GM23248 (cell line): ENCODE data around the gene TNIK. TPM values are rescaled to one million over a fixed set of nuclear protein-coding genes. Genes with fewer than 3 reads are reported as not detected.

Source experiments
- DNase-seq: peaks from one replicate; pipeline ENCODE4 v3.0.0-alpha.2; 2015
- H2AFZ ChIP-seq: fragments of 200-600 bp; sonication (generic); 2 replicates; pipeline ENCODE4 v1.6.1; 2016; ENCODE audit warnings: antibody characterized with exemption
- H3F3A ChIP-seq: fragments of 200-600 bp; sonication (generic); 2 replicates; pipeline ENCODE4 v1.6.1; 2016; ENCODE audit warnings: mild to moderate bottlenecking, antibody characterized with exemption, mixed run types; ENCODE audit not compliant: insufficient read depth
- H3K27ac ChIP-seq: fragments of 200-600 bp; sonication (generic); 2 replicates; pipeline ENCODE4 v1.5.1; 2016; ENCODE audit warnings: mild to moderate bottlenecking
- H3K27me3 ChIP-seq: fragments of 200-600 bp; sonication (generic); replicated peaks from 2 replicates; pipeline ENCODE4 v1.6.1; 2016; ENCODE audit warnings: mild to moderate bottlenecking; ENCODE audit not compliant: insufficient read depth
- H3K36me3 ChIP-seq: fragments of 200-600 bp; sonication (generic); 2 replicates; pipeline ENCODE4 v1.6.1; 2016; ENCODE audit warnings: low read depth, mild to moderate bottlenecking
- H3K4me1 ChIP-seq: fragments of 200-600 bp; sonication (generic); 2 replicates; pipeline ENCODE4 v1.6.1; 2016; ENCODE audit warnings: mild to moderate bottlenecking; ENCODE audit not compliant: insufficient read depth
- H3K4me2 ChIP-seq: fragments of 200-600 bp; sonication (generic); one replicate; pipeline ENCODE4 v1.6.1; 2016; ENCODE audit warnings: mild to moderate bottlenecking; ENCODE audit not compliant: unreplicated experiment
- H3K4me3 ChIP-seq: fragments of 200-600 bp; sonication (generic); 2 replicates; pipeline ENCODE4 v1.5.1; 2016; ENCODE audit warnings: mild to moderate bottlenecking
- H3K79me2 ChIP-seq: fragments of 200-600 bp; sonication (generic); 2 replicates; pipeline ENCODE4 v1.6.1; 2016; ENCODE audit warnings: mild to moderate bottlenecking; ENCODE audit not compliant: insufficient read depth
- H3K9ac ChIP-seq: fragments of 200-600 bp; sonication (generic); 2 replicates; pipeline ENCODE4 v1.6.1; 2016; ENCODE audit warnings: mild to moderate bottlenecking
- H3K9me2 ChIP-seq: fragments of 200-600 bp; sonication (generic); 2 replicates; pipeline ENCODE4 v1.6.1; 2016; ENCODE audit warnings: mixed run types, mild to moderate bottlenecking, moderate library complexity; ENCODE audit not compliant: insufficient read depth
- H3K9me3 ChIP-seq: fragments of 200-600 bp; sonication (generic); one replicate; pipeline ENCODE4 v1.6.1; 2017; ENCODE audit warnings: low read depth
- H4K20me1 ChIP-seq: fragments of 200-600 bp; sonication (generic); 2 replicates; pipeline ENCODE4 v1.6.0; 2016; ENCODE audit not compliant: insufficient read depth
- EZH2 ChIP-seq: fragments of 200-600 bp; sonication (generic); IDR thresholded peaks from 2 replicates; pipeline ENCODE4 v1.6.1; 2018; ENCODE audit warnings: antibody characterized with exemption, mild to moderate bottlenecking; ENCODE audit not compliant: insufficient read depth, poor library complexity, severe bottlenecking
- EZH2phosphoT487 ChIP-seq: fragments of 200-600 bp; sonication (generic); IDR thresholded peaks from 2 replicates; pipeline ENCODE4 v1.6.1; 2018; ENCODE audit warnings: antibody characterized with exemption, moderate library complexity, mild to moderate bottlenecking, low read depth; ENCODE audit not compliant: insufficient read depth
- WGBS, 2 experiments: methylation state at CpG; one replicate each; pipeline ENCODE4 v1.1.6; 2015 to 2017; ENCODE audit warnings: low lambda C conversion rate in 2 of 2, low coverage in 1 of 2; ENCODE audit errors: missing lambda C conversion rate in 2 of 2; 5-methylcytosine and 5-hydroxymethylcytosine counted together
- in situ Hi-C: fragments of 300-500 bp; cut with MboI; formaldehyde crosslinking; loops from 2 replicates; pipeline ENCODE4 v1.15.0; 2020
- polyA plus RNA-seq: library from polyadenylated mRNA; unstranded; fragments of >200 nt; fragmentation: Nextera tagmentation; extraction: Ambion mirVana; gene quantifications from 2 replicates; pipeline ENCODE4 v1.2.1, GENCODE V29; 2016
- total RNA-seq: library from RNA; depleted of rRNA; stranded (reverse); fragments of >200 nt; shearing (Covaris generic); gene quantifications from 2 replicates; pipeline ENCODE4 v1.2.3, GENCODE V29; 2014

TNIK gene
- total and polyA plus RNA-seq, 2 experiments from 2014 or later = 0.80 to 2.3 TPM

DNA sequence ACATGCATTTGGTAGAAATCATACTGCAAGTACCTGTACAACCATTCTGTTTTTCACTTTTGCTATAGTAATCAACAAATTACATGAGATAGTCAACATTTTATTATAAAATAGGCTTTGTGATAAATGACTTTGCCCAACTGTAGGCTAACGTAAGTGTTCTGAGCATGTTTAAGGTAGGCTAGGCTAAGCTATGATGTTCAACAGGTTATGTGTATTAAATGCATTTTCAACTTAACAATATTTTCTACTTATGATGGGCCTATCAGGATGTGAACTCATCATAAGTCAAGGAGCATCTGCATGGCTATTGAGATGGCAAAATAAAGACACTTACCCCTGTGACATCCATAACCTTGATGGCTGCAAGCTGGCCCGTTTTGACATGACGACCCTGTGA, 232.4 kb downstream of the TNIK start:
- no peak overlapping the region for H3K4me3 ChIP-seq
- TF ChIP-seq EZH2phosphoT487 (no peak), EZH2 (no peak)
- H2AFZ ChIP-seq = no peak overlapping the region
- 95 to 99% methylated on average over 3 of the region's 3 CpGs for WGBS, 2 experiments
- H3K27me3 ChIP-seq = no peaks in the 10 kb centered on the region
- H3K36me3 ChIP-seq = no peaks in the 10 kb centered on the region
- H3K27ac ChIP-seq = no peak overlapping the region
- H3K9ac ChIP-seq = no peak overlapping the region
- in situ Hi-C loops = no loop called here
- no peak overlapping the region for H3K4me2 ChIP-seq
- no peak for DNase-seq
- no peaks in the 10 kb centered on the region for H3K79me2 ChIP-seq
- H3K4me1 ChIP-seq = no peaks in the 10 kb centered on the region
- no peaks in the 10 kb centered on the region for H4K20me1 ChIP-seq
- H3K9me2 ChIP-seq = no peaks in the 10 kb centered on the region
- no peaks in the 10 kb centered on the region for H3F3A ChIP-seq
- H3K9me3 ChIP-seq = no peaks in the 10 kb centered on the region

DNA sequence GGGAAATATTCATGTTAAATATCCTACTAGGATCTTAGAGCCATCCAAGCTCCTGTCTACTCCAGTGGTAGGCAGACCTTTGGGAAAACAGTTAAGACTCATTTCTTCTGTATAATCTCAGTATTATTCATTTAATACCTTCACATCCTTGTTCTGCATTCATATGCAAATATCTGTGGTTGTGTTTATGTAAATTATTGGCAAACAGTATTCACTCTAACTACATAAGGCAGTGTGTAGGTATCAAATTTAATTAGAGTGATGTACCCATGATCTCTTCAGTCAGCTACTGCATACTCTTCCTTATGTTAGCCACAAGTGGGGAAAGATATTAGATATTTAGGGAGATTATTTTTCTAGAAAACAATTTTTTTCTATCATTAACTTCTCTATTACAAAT, 232.8 kb downstream of the TNIK start:
- H3K27me3 ChIP-seq = no peaks in the 10 kb centered on the region
- no peaks in the 10 kb centered on the region for H3F3A ChIP-seq
- no peak overlapping the region for H3K4me2 ChIP-seq
- H3K9ac ChIP-seq = no peak overlapping the region
- no peak for TF ChIP-seq EZH2
- no peak for TF ChIP-seq EZH2phosphoT487
- H3K9me3 ChIP-seq = no peaks in the 10 kb centered on the region
- no peaks in the 10 kb centered on the region for H3K4me1 ChIP-seq
- H2AFZ ChIP-seq = no peak overlapping the region
- in situ Hi-C loops = no loop called here
- H3K9me2 ChIP-seq = no peaks in the 10 kb centered on the region
- no peak overlapping the region for H3K4me3 ChIP-seq
- H3K36me3 ChIP-seq = no peaks in the 10 kb centered on the region
- H4K20me1 ChIP-seq = no peaks in the 10 kb centered on the region
- H3K27ac ChIP-seq = no peak overlapping the region
- DNase-seq = no peak
- no peaks in the 10 kb centered on the region for H3K79me2 ChIP-seq

DNA sequence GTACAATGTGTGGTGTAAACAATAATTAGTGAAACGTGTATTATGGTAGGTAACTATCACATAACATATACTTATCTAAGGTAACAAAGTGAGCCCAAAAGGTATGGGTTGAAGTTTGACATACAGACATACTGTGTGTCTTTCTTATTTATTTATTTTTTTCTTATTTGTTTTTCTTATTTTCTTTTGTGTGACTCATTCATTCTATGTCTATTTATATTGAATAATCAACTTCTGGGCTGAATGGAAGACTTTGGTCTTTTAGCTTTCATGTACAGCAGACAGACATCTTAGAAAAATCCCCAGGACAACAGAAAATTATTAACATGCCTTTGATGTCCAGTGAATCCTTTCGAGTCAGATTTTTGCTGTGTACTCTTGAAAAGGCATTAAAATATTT, 233.4 kb downstream of the TNIK start:
- TF ChIP-seq EZH2phosphoT487 (no peak), EZH2 (no peak)
- Histone ChIP-seq H3F3A (no peaks in the 10 kb centered on the region), H3K9ac (no peak overlapping the region), H3K9me3 (no peaks in the 10 kb centered on the region), H3K4me2 (no peak overlapping the region), H3K9me2 (no peaks in the 10 kb centered on the region), H2AFZ (no peak overlapping the region), H3K36me3 (no peaks in the 10 kb centered on the region), H3K27me3 (no peaks in the 10 kb centered on the region), H3K27ac (no peak overlapping the region), H4K20me1 (no peaks in the 10 kb centered on the region), H3K79me2 (no peaks in the 10 kb centered on the region), H3K4me1 (no peaks in the 10 kb centered on the region), H3K4me3 (no peak overlapping the region)
- in situ Hi-C loops = no loop called here
- WGBS, 2 experiments = 35 to 41% methylated on average over 2 of the region's 2 CpGs
- no peak for DNase-seq

DNA sequence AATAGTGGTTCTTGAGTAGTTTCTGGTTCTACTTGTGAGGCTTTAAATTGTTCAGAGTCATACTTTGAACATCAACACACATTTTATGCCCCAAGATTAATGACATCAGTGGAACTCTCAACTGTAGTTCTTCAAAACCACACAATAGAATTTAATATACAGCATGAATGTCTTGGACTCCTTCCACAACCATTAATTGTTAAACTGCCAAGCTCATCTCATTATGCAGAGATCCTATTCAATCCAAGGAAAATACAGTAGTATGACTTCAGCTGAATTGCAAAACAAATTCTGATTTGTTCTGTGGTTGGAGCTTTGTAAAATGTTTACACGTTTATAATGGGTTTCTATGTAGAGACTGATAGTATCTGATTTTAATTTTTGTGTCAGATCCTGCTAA, 234.5 kb downstream of the TNIK start:
- Histone ChIP-seq H3K9me3 (no peaks in the 10 kb centered on the region), H3K27me3 (no peaks in the 10 kb centered on the region), H4K20me1 (no peaks in the 10 kb centered on the region), H3K36me3 (no peaks in the 10 kb centered on the region), H2AFZ (no peak overlapping the region), H3K4me2 (no peak overlapping the region), H3K4me3 (no peak overlapping the region), H3K4me1 (no peaks in the 10 kb centered on the region), H3F3A (no peaks in the 10 kb centered on the region), H3K79me2 (no peaks in the 10 kb centered on the region), H3K9ac (no peak overlapping the region), H3K9me2 (no peaks in the 10 kb centered on the region), H3K27ac (no peak overlapping the region)
- in situ Hi-C loops = no loop called here
- WGBS, 2 experiments = 11 to 33% methylated on average over 1 of the region's 1 CpG
- DNase-seq = peak; percentile 6
- no peak for TF ChIP-seq EZH2phosphoT487
- TF ChIP-seq EZH2 = no peak

DNA sequence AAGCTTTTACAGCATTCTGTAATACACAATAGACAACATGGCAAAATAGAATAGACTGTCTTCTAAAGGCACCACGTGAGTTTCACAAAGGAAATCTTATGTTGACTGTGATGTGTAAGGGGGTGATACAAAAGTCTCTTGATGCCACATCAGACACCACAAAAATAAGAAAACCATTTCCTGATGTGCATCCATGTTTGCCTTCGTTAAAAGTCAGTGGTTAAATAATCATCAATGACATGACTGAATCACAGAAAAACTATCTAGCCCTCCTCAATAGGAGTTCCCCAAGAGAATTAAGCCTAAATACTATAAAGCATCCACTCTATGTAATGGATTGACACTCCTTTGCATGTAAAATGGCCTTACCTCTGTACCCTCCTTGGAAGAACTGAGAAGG, 235.0 kb downstream of the TNIK start:
- no peak overlapping the region for H3K27ac ChIP-seq
- no peak for DNase-seq
- WGBS, 2 experiments = 43 to 56% methylated on average over 2 of the region's 2 CpGs
- no peaks in the 10 kb centered on the region for H3K9me3 ChIP-seq
- H3K27me3 ChIP-seq = no peaks in the 10 kb centered on the region
- no peak overlapping the region for H3K9ac ChIP-seq
- no peaks in the 10 kb centered on the region for H3F3A ChIP-seq
- TF ChIP-seq EZH2 = no peak
- no peak for TF ChIP-seq EZH2phosphoT487
- H3K4me3 ChIP-seq = no peak overlapping the region
- H3K9me2 ChIP-seq = no peaks in the 10 kb centered on the region
- no peak overlapping the region for H3K4me2 ChIP-seq
- no peaks in the 10 kb centered on the region for H3K36me3 ChIP-seq
- no peaks in the 10 kb centered on the region for H3K79me2 ChIP-seq
- H4K20me1 ChIP-seq = no peaks in the 10 kb centered on the region
- no peaks in the 10 kb centered on the region for H3K4me1 ChIP-seq
- no peak overlapping the region for H2AFZ ChIP-seq
- in situ Hi-C loops = no loop called here
